ENCODE measurements around the gene CST7. TPM values are rescaled to one million over a fixed set of nuclear protein-coding genes. Genes with fewer than 3 reads are reported as not detected.

CST7 gene
- total RNA-seq, 2 donors from 2014 or later: 0.47 to 1.1 TPM

DNA sequence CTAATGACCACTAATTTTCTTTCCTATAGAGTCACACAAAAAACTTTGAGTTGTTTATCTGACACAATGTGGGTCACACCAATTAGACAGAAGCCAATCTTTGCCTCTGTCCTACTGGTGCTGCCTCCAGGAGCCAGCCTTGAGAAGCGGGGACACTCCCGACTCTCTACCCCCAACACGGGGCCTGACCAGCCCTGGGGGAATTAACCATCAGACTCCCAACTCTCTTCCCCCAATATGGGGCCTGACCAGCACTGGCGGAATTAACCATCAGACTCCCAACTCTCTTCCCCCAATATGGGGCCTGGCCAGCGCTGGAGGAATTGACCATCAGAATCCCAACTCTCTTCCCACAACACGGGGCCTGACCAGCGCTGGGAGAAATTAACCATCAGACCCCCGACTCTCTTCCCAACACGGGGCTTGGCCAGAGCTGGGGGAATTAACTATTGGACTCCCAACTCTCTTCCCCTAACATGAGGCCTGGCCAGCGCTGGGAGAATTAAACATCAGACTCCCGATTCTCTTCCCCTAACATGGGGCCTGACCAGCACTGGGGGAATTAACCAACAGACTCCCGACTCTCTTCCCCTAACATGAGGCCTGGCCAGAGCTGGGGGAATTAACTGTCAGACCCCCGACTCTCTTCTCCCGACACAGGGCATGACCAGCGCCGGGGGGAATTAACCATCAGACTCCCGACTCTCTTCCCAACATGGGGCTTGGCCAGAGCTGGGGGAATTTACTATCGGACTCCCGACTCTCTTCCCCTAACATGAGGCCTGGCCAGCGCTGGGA, 12.5 kb downstream of the CST7 start:
- Histone ChIP-seq H3K9ac (ENCODE audit: low read depth in 2 of 2, low read length in 2 of 2) (no peak overlapping the region), H3K27me3 (no peaks in the 10 kb centered on the region), H3K9me3 (no peaks in the 10 kb centered on the region), H3K4me1 (no peaks in the 10 kb centered on the region), H3K27ac (no peak overlapping the region), H3K36me3 (no peaks in the 10 kb centered on the region), H3K4me3 (no peak overlapping the region)
- intact Hi-C loops (cut with DNase I): no loop called here
- TF ChIP-seq, protein P1, sequence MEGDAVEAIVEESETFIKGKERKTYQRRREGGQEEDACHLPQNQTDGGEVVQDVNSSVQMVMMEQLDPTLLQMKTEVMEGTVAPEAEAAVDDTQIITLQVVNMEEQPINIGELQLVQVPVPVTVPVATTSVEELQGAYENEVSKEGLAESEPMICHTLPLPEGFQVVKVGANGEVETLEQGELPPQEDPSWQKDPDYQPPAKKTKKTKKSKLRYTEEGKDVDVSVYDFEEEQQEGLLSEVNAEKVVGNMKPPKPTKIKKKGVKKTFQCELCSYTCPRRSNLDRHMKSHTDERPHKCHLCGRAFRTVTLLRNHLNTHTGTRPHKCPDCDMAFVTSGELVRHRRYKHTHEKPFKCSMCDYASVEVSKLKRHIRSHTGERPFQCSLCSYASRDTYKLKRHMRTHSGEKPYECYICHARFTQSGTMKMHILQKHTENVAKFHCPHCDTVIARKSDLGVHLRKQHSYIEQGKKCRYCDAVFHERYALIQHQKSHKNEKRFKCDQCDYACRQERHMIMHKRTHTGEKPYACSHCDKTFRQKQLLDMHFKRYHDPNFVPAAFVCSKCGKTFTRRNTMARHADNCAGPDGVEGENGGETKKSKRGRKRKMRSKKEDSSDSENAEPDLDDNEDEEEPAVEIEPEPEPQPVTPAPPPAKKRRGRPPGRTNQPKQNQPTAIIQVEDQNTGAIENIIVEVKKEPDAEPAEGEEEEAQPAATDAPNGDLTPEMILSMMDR (IDR thresholded peaks at IDR 0.05): no peak
- no peak for DNase-seq

DNA sequence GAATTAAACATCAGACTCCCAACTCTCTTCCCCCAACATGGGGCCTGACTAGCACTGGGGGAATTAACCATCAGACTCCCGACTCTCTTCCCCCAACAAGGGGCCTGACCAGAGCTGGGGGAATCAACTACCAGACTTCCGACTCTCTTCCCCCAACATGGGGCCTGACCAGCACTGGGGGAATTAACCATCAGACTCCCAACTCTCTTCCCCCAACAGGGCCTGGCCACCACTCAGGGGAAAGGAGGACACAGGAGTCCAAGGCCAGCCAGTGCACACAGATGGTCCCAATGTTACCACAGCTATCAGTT, 13.1 kb downstream of the CST7 start:
- no peak overlapping the region for H3K9ac ChIP-seq (ENCODE audit: low read depth in 2 of 2, low read length in 2 of 2)
- H3K9me3 ChIP-seq: no peaks in the 10 kb centered on the region
- DNase-seq: no peak
- H3K27me3 ChIP-seq: no peaks in the 10 kb centered on the region
- intact Hi-C loops (cut with DNase I): no loop called here
- H3K27ac ChIP-seq: no peak overlapping the region
- TF ChIP-seq, protein P1 (IDR thresholded peaks at IDR 0.05): no peak
- H3K4me1 ChIP-seq: no peaks in the 10 kb centered on the region
- no peaks in the 10 kb centered on the region for H3K36me3 ChIP-seq
- H3K4me3 ChIP-seq: no peak overlapping the region

DNA sequence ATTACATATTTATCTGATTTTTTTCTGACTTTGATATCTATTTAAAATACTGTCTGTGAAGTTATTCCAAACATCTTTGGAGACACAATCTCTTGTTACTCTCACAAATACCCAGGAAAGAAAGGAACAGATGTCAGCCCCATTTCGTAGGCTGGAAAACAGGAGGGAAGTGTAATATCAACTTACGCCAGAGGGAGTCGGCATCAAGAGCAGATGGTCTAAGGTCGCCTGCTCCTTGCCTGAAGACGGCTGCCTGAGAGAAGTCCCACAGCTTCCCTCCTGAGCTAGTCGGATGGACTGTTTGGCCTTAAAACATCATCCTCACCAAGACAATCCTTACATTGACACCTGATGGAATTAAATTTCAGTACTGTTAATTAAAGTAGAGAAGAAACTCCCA, 13.4 kb downstream of the CST7 start:
- H3K27ac ChIP-seq: no peak overlapping the region
- H3K27me3 ChIP-seq: no peaks in the 10 kb centered on the region
- H3K9ac ChIP-seq (ENCODE audit: low read depth in 2 of 2, low read length in 2 of 2): no peak overlapping the region
- TF ChIP-seq, protein P1 (IDR thresholded peaks at IDR 0.05): no peak
- H3K4me3 ChIP-seq: no peak overlapping the region
- no peaks in the 10 kb centered on the region for H3K9me3 ChIP-seq
- H3K4me1 ChIP-seq: no peaks in the 10 kb centered on the region
- intact Hi-C loops (cut with DNase I): no loop called here
- no peaks in the 10 kb centered on the region for H3K36me3 ChIP-seq
- DNase-seq: no peak

DNA sequence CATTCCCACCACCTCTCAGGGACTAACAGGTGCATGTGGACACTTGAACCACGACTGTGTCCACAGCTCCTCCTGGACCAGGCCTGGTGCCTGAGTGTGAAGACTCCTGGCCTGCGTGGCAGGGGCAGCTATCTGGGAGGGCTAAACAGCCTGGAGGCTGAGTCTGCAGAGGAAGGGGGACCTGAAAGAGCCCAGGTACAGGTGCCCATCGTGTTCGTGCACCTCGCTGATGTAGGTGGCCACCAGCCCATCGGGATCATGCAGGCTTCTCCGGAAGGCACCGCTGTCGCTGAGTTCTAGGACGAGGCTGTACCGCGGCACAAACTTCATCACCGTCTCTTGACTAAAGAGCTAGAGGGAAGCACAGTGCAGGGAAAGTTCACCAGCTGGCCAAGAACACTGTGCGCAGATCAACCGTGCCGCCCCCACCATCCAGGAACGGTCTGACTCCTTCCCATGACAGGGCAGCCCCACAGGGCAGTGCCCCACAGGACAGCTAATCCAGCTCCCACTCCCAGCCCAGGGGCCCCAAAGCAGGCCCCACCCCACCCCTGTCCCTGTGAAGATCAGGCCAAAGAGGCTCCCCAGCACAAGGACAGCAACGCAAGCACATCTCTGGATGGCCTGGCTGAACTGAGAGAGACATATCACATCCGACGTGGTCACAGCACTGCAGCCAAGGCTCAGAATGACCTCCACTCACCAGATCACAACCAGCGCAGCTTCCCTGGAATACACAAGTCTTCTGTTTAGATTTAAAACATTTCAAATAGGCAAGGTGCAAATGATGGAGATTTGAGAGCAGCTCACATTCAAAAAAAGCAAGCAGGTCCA, 14.8 kb downstream of the CST7 start:
- no peak overlapping the region for H3K9ac ChIP-seq (ENCODE audit: low read depth in 2 of 2, low read length in 2 of 2)
- H3K9me3 ChIP-seq: no peaks in the 10 kb centered on the region
- H3K36me3 ChIP-seq: no peaks in the 10 kb centered on the region
- TF ChIP-seq, protein P1 (IDR thresholded peaks at IDR 0.05): no peak
- no peak overlapping the region for H3K27ac ChIP-seq
- no peak for DNase-seq
- no peaks in the 10 kb centered on the region for H3K27me3 ChIP-seq
- intact Hi-C loops (cut with DNase I): no loop called here
- no peak overlapping the region for H3K4me3 ChIP-seq
- no peaks in the 10 kb centered on the region for H3K4me1 ChIP-seq

DNA sequence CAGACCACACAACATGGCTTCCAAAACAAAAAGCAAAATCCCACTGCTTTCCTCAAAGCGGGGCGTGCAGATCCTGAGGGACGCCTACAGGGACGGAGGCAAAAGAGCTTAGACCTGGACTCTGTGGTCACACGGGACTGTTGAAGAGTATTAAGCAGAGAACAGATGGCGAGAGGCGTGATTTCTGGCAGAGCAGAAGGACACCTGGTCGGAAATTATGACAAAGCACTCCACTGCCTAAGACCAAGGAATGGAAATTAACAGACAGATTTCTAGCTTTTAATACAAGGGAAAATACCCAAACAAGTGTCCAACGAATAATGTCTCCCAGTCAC, 15.4 kb downstream of the CST7 start:
- DNase-seq: no peak
- H3K4me1 ChIP-seq: no peaks in the 10 kb centered on the region
- H3K4me3 ChIP-seq: no peak overlapping the region
- intact Hi-C loops (cut with DNase I): no loop called here
- H3K36me3 ChIP-seq: no peaks in the 10 kb centered on the region
- H3K27ac ChIP-seq: no peak overlapping the region
- TF ChIP-seq, protein P1 (IDR thresholded peaks at IDR 0.05): no peak
- no peak overlapping the region for H3K9ac ChIP-seq (ENCODE audit: low read depth in 2 of 2, low read length in 2 of 2)
- no peaks in the 10 kb centered on the region for H3K27me3 ChIP-seq
- no peaks in the 10 kb centered on the region for H3K9me3 ChIP-seq

Data from colonic mucosa (tissue), 4 donors.